Upper lobe of left lung (tissue), 6 donors: Measurements from ENCODE around the gene JCHAIN. TPM values are rescaled to one million over a fixed set of nuclear protein-coding genes. Genes with fewer than 3 reads are reported as not detected.
"Not testable (repeated sequence)": the region's sequence is repeated elsewhere in the genome, so short reads cannot be mapped to it uniquely, and the experiment has no call there.

Experiments used
- ATAC-seq, 2 donors: fragments of 200-7000 bp; cut with Tn5 transposase; one replicate each; pipeline ENCODE4 v1.9.1; 2022; ENCODE audit warnings: mild to moderate bottlenecking in 2 of 2, moderate library complexity in 2 of 2; ENCODE audit not compliant: low FRiP score in 2 of 2
- DNase-seq, 2 donors: peaks; one replicate each; pipeline ENCODE4 v3.0.0-alpha.2; 2019 to 2020
- H3K27ac ChIP-seq, 4 donors: fragments of 200-600 bp; sonication (generic); one replicate each; pipeline ENCODE4 v1.5.1; 2016 to 2019
- H3K27me3 ChIP-seq, 4 donors: fragments of 200-600 bp; sonication (generic); one replicate each; pipeline ENCODE4 v1.5.1; 2017 to 2019
- H3K36me3 ChIP-seq, 4 donors: fragments of 200-600 bp; sonication (generic); one replicate each; pipeline ENCODE4 v1.5.1; 2016 to 2019
- H3K4me1 ChIP-seq, 4 donors: fragments of 200-600 bp; sonication (generic); one replicate each; pipeline ENCODE4 v1.5.1; 2018 to 2019
- H3K4me3 ChIP-seq, 4 donors: fragments of 200-600 bp; sonication (generic); one replicate each; pipeline ENCODE4 v1.5.1; 2017 to 2019; ENCODE audit warnings: mild to moderate bottlenecking in 2 of 4, moderate library complexity in 1 of 4
- H3K9me3 ChIP-seq, 4 donors: fragments of 200-600 bp; sonication (generic); one replicate each; pipeline ENCODE4 v1.5.1; 2018 to 2019
- CTCF ChIP-seq, 6 experiments: fragments of 450-650 bp in 4 of 6; fragments of 200-600 bp in 2 of 6; sonication (generic) in 2 of 6; IDR thresholded peaks; one replicate each; pipeline ENCODE4 v1.5.1; 2016 to 2019; ENCODE audit warnings: antibody characterized with exemption in 6 of 6
- EP300 ChIP-seq, 4 donors: sonication (generic); formaldehyde crosslinking; IDR thresholded peaks; one replicate each; pipeline ENCODE4 v1.5.1; 2017; ENCODE audit warnings: antibody characterized with exemption in 4 of 4, control low read depth in 2 of 4
- POLR2A ChIP-seq, 4 donors: fragments of 450-650 bp; IDR thresholded peaks; one replicate each; pipeline ENCODE4 v1.5.1; 2016 to 2017; ENCODE audit warnings: antibody characterized with exemption in 4 of 4, mild to moderate bottlenecking in 2 of 4
- POLR2AphosphoS5 ChIP-seq, 2 donors: sonication (generic); formaldehyde crosslinking; IDR thresholded peaks; one replicate each; pipeline ENCODE4 v1.5.1; 2017; ENCODE audit warnings: antibody characterized with exemption in 2 of 2
- WGBS, 2 donors: methylation state at CpG; one replicate each; pipeline ENCODE4 v1.1.5; 2017 to 2018; 5-methylcytosine and 5-hydroxymethylcytosine counted together
- total RNA-seq, 6 donors: library from RNA; depleted of rRNA in 4 of 6; stranded (reverse); fragments of >200 nt in 4 of 6; gene quantifications; one replicate each; pipeline versions ENCODE4 v1.1.0 to v1.2.1, GENCODE V29; 2016 to 2021
- donor health status: DM: no; HTN: no; CAD: no; lungs with moderate emphysema.
- donor health status: DM: no; HTN: yes; CAD: no; lungs with severe emphysema.

JCHAIN gene
- total RNA-seq, 6 donors from 2014 or later = 12.6 to 508 (median 254) TPM

- ATAC-seq (no peak), DNase-seq (no peak)
- Histone ChIP-seq H3K9me3 (no peaks in the 10 kb centered on the region), H3K4me3 (no peak overlapping the region), H3K36me3 (no peaks in the 10 kb centered on the region), H3K27ac (no peak overlapping the region), H3K4me1 (peaks cover 0 to 4% (median 0%) of the 10 kb centered on the region in 4 donors), H3K27me3 (no peaks in the 10 kb centered on the region)
- 81 to 84% methylated on average over 4 of the region's 4 CpGs for WGBS, 2 donors
- TF ChIP-seq POLR2AphosphoS5 (IDR thresholded peaks at IDR 0.05) (no peak), CTCF (IDR thresholded peaks at IDR 0.05) (no peak), POLR2A (IDR thresholded peaks at IDR 0.05) (no peak), EP300 (IDR thresholded peaks at IDR 0.05) (no peak)
Measured at GRCh38 chr4:70660106-70660505, 6.2 kb downstream of the JCHAIN start.

GRCh38 chr4:70658418-70658817, 7.9 kb downstream of the JCHAIN start:
- H3K27ac ChIP-seq = no peak overlapping the region
- TF ChIP-seq POLR2AphosphoS5 (IDR thresholded peaks at IDR 0.05) = no peak
- no peak for TF ChIP-seq POLR2A (IDR thresholded peaks at IDR 0.05)
- no peak for TF ChIP-seq CTCF (IDR thresholded peaks at IDR 0.05)
- TF ChIP-seq EP300 (IDR thresholded peaks at IDR 0.05) = no peak
- H3K4me1 ChIP-seq = peaks cover 0 to 4% (median 0%) of the 10 kb centered on the region in 4 donors
- no peaks in the 10 kb centered on the region for H3K36me3 ChIP-seq
- H3K27me3 ChIP-seq = no peaks in the 10 kb centered on the region
- H3K4me3 ChIP-seq = no peak overlapping the region
- DNase-seq = no peak
- WGBS, 2 donors = 34 to 41% methylated on average over 3 of the region's 3 CpGs
- ATAC-seq = peak in 1 of 2 donors; percentile 22
- no peaks in the 10 kb centered on the region for H3K9me3 ChIP-seq

GRCh38 chr4:70657326-70657725, 9.0 kb downstream of the JCHAIN start:
- H3K27ac ChIP-seq = no peak overlapping the region
- WGBS, 2 donors = 82 to 86% methylated on average over 5 of the region's 5 CpGs
- TF ChIP-seq POLR2AphosphoS5 (IDR thresholded peaks at IDR 0.05) = no peak
- no peak for TF ChIP-seq POLR2A (IDR thresholded peaks at IDR 0.05)
- no peak for TF ChIP-seq CTCF (IDR thresholded peaks at IDR 0.05)
- no peak for TF ChIP-seq EP300 (IDR thresholded peaks at IDR 0.05)
- no peaks in the 10 kb centered on the region for H3K27me3 ChIP-seq
- H3K4me1 ChIP-seq = peaks cover 0 to 4% (median under 1%) of the 10 kb centered on the region in 4 donors
- ATAC-seq (no peak), DNase-seq (no peak)
- H3K9me3 ChIP-seq = no peaks in the 10 kb centered on the region
- H3K4me3 ChIP-seq = no peak overlapping the region
- no peaks in the 10 kb centered on the region for H3K36me3 ChIP-seq

- ATAC-seq (no peak), DNase-seq (no peak)
- Histone ChIP-seq H3K4me3 (no peak overlapping the region), H3K27ac (no peak overlapping the region), H3K4me1 (peaks cover 0 to 6% (median 2%) of the 10 kb centered on the region in 4 donors), H3K9me3 (no peaks in the 10 kb centered on the region), H3K36me3 (no peaks in the 10 kb centered on the region), H3K27me3 (no peaks in the 10 kb centered on the region)
- TF ChIP-seq POLR2AphosphoS5 (IDR thresholded peaks at IDR 0.05) (no peak), CTCF (IDR thresholded peaks at IDR 0.05) (no peak), EP300 (IDR thresholded peaks at IDR 0.05) (no peak), POLR2A (IDR thresholded peaks at IDR 0.05) (no peak)
- WGBS, 2 donors = 63 to 79% methylated on average over 5 of the region's 5 CpGs
Measured at GRCh38 chr4:70654605-70655011, 11.7 kb downstream of the JCHAIN start.

- peak; percentile 46 to 69 for ATAC-seq
- no peak overlapping the region for H3K27ac ChIP-seq
- TF ChIP-seq CTCF (IDR thresholded peaks at IDR 0.05) (peak; percentile 24 to 66 (median 54)), POLR2A (IDR thresholded peaks at IDR 0.05) (no peak)
- no peak overlapping the region for H3K4me3 ChIP-seq
- no peaks in the 10 kb centered on the region for H3K9me3 ChIP-seq
- WGBS, 2 donors = 7 to 9% methylated on average over 4 of the region's 4 CpGs
- DNase-seq = no peak
- H3K27me3 ChIP-seq = no peaks in the 10 kb centered on the region
- peaks cover 0 to 6% (median 0%) of the 10 kb centered on the region in 4 donors for H3K4me1 ChIP-seq
- no peaks in the 10 kb centered on the region for H3K36me3 ChIP-seq
Measured at GRCh38 chr4:70651864-70652506, 14.3 kb downstream of the JCHAIN start.

- H3K9me3 ChIP-seq, H3K4me1 ChIP-seq, DNase-seq, H3K27ac ChIP-seq, H3K36me3 ChIP-seq, ATAC-seq, H3K27me3 ChIP-seq, H3K4me3 ChIP-seq: not testable (repeated sequence)
- 83 to 88% methylated on average over 4 of the region's 4 CpGs for whole genome bisulfite sequencing, 2 donors
Measured at GRCh38 chr4:70650741-70651140, 15.6 kb downstream of the JCHAIN start.
